HepG2 (cell line): ENCODE data around the gene CARD19. TPM values are rescaled to one million over a fixed set of nuclear protein-coding genes. Genes with fewer than 3 reads are reported as not detected.

Experiments used
- ARHGAP35 ChIP-seq: sonication (generic); formaldehyde crosslinking; IDR thresholded peaks from 2 replicates; pipeline ENCODE4 v1.9.0; 2022; ENCODE audit warnings: mild to moderate bottlenecking, inconsistent platforms, moderate library complexity, missing genetic modification reagents, borderline replicate concordance
- CENPT ChIP-seq: sonication (generic); formaldehyde crosslinking; IDR thresholded peaks from 2 replicates; pipeline ENCODE4 v1.8.0; 2022; ENCODE audit warnings: low read depth, mild to moderate bottlenecking, moderate library complexity, missing genetic modification reagents
- CSRNP1 ChIP-seq: sonication (generic); formaldehyde crosslinking; IDR thresholded peaks from 2 replicates; pipeline ENCODE4 v1.8.1; 2023; ENCODE audit warnings: mild to moderate bottlenecking, missing genetic modification reagents
- ELF4 ChIP-seq: sonication (generic); formaldehyde crosslinking; IDR thresholded peaks from 2 replicates; pipeline ENCODE4 v1.5.0; 2020; ENCODE audit warnings: missing genetic modification reagents, mild to moderate bottlenecking, moderate library complexity, borderline replicate concordance
- LBX2 ChIP-seq: sonication (generic); formaldehyde crosslinking; IDR thresholded peaks from 2 replicates; pipeline ENCODE4 v1.5.0; 2020; ENCODE audit warnings: missing genetic modification reagents, mild to moderate bottlenecking, borderline replicate concordance
- MXD3 ChIP-seq: IDR thresholded peaks from 2 replicates; pipeline ENCODE4 v1.6.1; 2016; ENCODE audit warnings: mild to moderate bottlenecking, missing biosample characterization, missing genetic modification reagents
- NFIC ChIP-seq: IDR thresholded peaks from 2 replicates; pipeline ENCODE4 v1.6.1; 2012; ENCODE audit warnings: mild to moderate bottlenecking, low read length, inconsistent platforms
- NKX3-1 ChIP-seq: sonication (generic); formaldehyde crosslinking; IDR thresholded peaks from 2 replicates; pipeline ENCODE4 v1.5.0; 2020; ENCODE audit warnings: missing genetic modification reagents
- PHF5A ChIP-seq: IDR thresholded peaks from one replicate; pipeline ENCODE4 v1.6.1; 2018; ENCODE audit warnings: low read depth, missing genetic modification reagents; ENCODE audit not compliant: unreplicated experiment
- PLRG1 ChIP-seq: fragments of 450-650 bp; conservative IDR thresholded peaks from 2 replicates; pipeline ENCODE4 v1.6.1; 2016
- PRMT3 ChIP-seq: sonication (generic); formaldehyde crosslinking; IDR thresholded peaks from 2 replicates; pipeline ENCODE4 v1.8.1; 2022; ENCODE audit warnings: low read depth, mild to moderate bottlenecking, moderate library complexity, missing genetic modification reagents, borderline replicate concordance
- RBM39 ChIP-seq: fragments of 200-400 bp; formaldehyde crosslinking; IDR thresholded peaks from one replicate; pipeline ENCODE4 v1.6.1; 2018; ENCODE audit warnings: antibody characterized with exemption, mild to moderate bottlenecking, low read depth, low read length; ENCODE audit not compliant: poor library complexity, severe bottlenecking
- SIN3A ChIP-seq: IDR thresholded peaks from 2 replicates; pipeline ENCODE4 v1.6.1; 2011; ENCODE audit warnings: low read depth, mild to moderate bottlenecking, control low read depth, low read length, borderline replicate concordance
- ZBTB2 ChIP-seq: sonication (generic); formaldehyde crosslinking; IDR thresholded peaks from 2 replicates; pipeline ENCODE4 v1.8.0; 2022; ENCODE audit warnings: low read depth, missing genetic modification reagents
- ZBTB37 ChIP-seq: sonication (generic); formaldehyde crosslinking; IDR thresholded peaks from 2 replicates; pipeline ENCODE4 v1.4.0; 2020; ENCODE audit warnings: mild to moderate bottlenecking, missing genetic modification reagents
- ZMYM4 ChIP-seq: sonication (generic); formaldehyde crosslinking; IDR thresholded peaks from 2 replicates; pipeline ENCODE4 v1.8.1; 2023; ENCODE audit warnings: mild to moderate bottlenecking, missing genetic modification reagents
- ZNF18 ChIP-seq: sonication (generic); formaldehyde crosslinking; IDR thresholded peaks from 2 replicates; pipeline ENCODE4 v1.8.0; 2022; ENCODE audit warnings: mild to moderate bottlenecking, missing genetic modification reagents; ENCODE audit not compliant: insufficient replicate concordance
- ZNF207 ChIP-seq: fragments of 450-650 bp; IDR thresholded peaks from 2 replicates; pipeline ENCODE4 v1.6.1; 2016; ENCODE audit warnings: antibody characterized with exemption, borderline replicate concordance
- ZNF296 ChIP-seq: sonication (generic); formaldehyde crosslinking; conservative IDR thresholded peaks from 2 replicates; pipeline ENCODE4 v1.5.0; 2020; ENCODE audit warnings: mild to moderate bottlenecking, missing genetic modification reagents
- ZNF678 ChIP-seq: sonication (generic); formaldehyde crosslinking; IDR thresholded peaks from 2 replicates; pipeline ENCODE4 v1.4.0; 2020; ENCODE audit warnings: mild to moderate bottlenecking, missing genetic modification reagents
- ZNF75D ChIP-seq: sonication (generic); formaldehyde crosslinking; IDR thresholded peaks from 2 replicates; pipeline ENCODE4 v1.8.1; 2023; ENCODE audit warnings: missing genetic modification reagents, mild to moderate bottlenecking, borderline replicate concordance
- ZSCAN20 ChIP-seq: sonication (generic); formaldehyde crosslinking; IDR thresholded peaks from 2 replicates; pipeline ENCODE4 v1.4.0; 2020; ENCODE audit warnings: missing genetic modification reagents, mild to moderate bottlenecking, borderline replicate concordance
- polyA plus RNA-seq, 8 experiments: library from polyadenylated mRNA; depleted of rRNA in 3 of 8; stranded (reverse) in 7 of 8; unstranded in 1 of 8; fragments of >200 nt; fragmentation: Illumina TruSeq in 4 of 8; extraction: Trizol in 4 of 8; gene quantifications; 2 replicates each; pipeline versions ENCODE4 v1.2.1 to v1.2.3, GENCODE V29; 2011 to 2016; ENCODE audit warnings: low read depth in 4 of 8, missing spikeins in 1 of 8, mixed read lengths in 1 of 8; ENCODE audit not compliant: insufficient read depth in 1 of 8
- total RNA-seq, 5 experiments: library from RNA; depleted of rRNA; stranded (reverse); fragments of >200 nt; fragmentation: Illumina TruSeq; extraction: Trizol; gene quantifications; 2 replicates each; pipeline ENCODE4 v1.2.3, GENCODE V29; 2016; ENCODE audit warnings: low read depth in 1 of 5

The CARD19 gene
- total and polyA plus RNA-seq, 2 of the 13 experiments (the other 11 are each of a cell fraction or from before 2014, with no cell fraction given), result 18.4 to 47.2 TPM

GRCh38 chr9:93112116-93112863 is 16.3 kb downstream of the CARD19 start (continued):
- no peak for TF ChIP-seq ZBTB37 (CRISPR knock-in tag)
- TF ChIP-seq ZMYM4 (CRISPR knock-in tag), result peak; percentile 82
- no peak for TF ChIP-seq ZNF296
- peak; percentile 40 for TF ChIP-seq PHF5A
- no peak for TF ChIP-seq ZNF18 (CRISPR knock-in tag)
- no peak for TF ChIP-seq ZNF678
- no peak for TF ChIP-seq PRMT3 (CRISPR knock-in tag)
- no peak for TF ChIP-seq NFIC
- no peak for TF ChIP-seq ELF4 (CRISPR knock-in tag)
- TF ChIP-seq MXD3 (CRISPR knock-in tag), result peak; percentile 84; the same call in 1 of the 2 replicates
- TF ChIP-seq ZBTB2 (CRISPR knock-in tag), result peak; percentile 22; the same call in 1 of the 2 replicates
- no peak for TF ChIP-seq CSRNP1 (CRISPR knock-in tag)
- no peak; the same call in 1 of the 2 replicates for TF ChIP-seq ARHGAP35 (CRISPR knock-in tag)
- TF ChIP-seq ZNF75D (CRISPR knock-in tag), result no peak
- peak; percentile 48 for TF ChIP-seq RBM39
- TF ChIP-seq ZNF207, result no peak
- no peak for TF ChIP-seq SIN3A
- TF ChIP-seq ZSCAN20 (CRISPR knock-in tag), result no peak
- no peak for TF ChIP-seq LBX2
- TF ChIP-seq NKX3-1 (CRISPR knock-in tag), result no peak
- TF ChIP-seq CENPT (CRISPR knock-in tag), result no peak
- no peak for TF ChIP-seq PLRG1
